K562 treated with DMSO at 1 percent for 48 hours (cell line): ENCODE measurements around the gene ATP6V1D. TPM values are rescaled to one million over a fixed set of nuclear protein-coding genes. Genes with fewer than 3 reads are reported as not detected.

Experiments
- total RNA-seq: library from RNA; unstranded; fragments of 300-600 nt; gene quantifications from 2 replicates; pipeline ENCODE4 v1.2.3, GENCODE V29; 2022; ENCODE audit warnings: low replicate concordance; ENCODE audit errors: extremely low read depth

ATP6V1D gene
- not detected in 2 replicates for total RNA-seq

DNA sequence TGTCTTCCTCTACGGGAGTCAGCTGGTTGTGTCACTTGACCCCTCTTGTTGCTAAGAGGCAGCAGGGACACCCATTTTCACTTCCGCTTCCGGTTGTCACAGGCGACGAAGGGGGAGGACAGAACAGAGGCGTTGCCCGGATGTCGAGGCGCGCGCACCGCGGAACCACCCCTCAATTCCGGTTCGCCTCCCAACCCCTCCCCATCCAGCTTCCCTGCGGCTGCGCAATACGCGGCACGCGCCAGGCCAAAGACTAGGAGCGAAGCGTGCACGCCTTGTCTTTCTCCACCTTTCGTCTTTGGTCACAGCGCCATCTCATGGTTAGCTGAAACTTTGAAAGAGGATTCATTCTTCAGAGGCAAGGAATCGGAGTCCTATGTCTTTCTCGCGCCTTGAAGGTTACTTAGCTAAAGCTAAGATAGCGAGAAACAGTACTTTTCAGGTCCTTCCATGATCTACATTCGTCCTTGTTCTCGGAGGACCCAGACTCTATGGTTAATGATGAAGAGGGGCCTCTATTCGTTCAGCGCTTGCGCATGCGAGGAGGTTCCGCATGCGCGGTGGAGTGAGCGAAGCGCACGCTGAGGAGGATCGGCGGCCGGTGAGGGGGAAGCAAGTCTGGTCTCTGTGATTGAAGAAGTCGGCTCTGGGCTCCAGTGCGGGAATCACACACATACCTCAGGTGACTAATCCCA, at the start of gene ATP6V1D, which contains the start of gene EIF2S1:
TSS of gene ATP6V1D (minus strand) at position 30 of the 695 bp plus-strand sequence. CDS start 106 bp downstream, outside the sequence.
TSS of gene EIF2S1 (plus strand) at position 554 of the 695 bp plus-strand sequence. CDS start 4,440 bp downstream, outside the sequence.

Other genes starting within 250 kb of the ATP6V1D start
- gene GARIN2, start 170.4 kb downstream of the ATP6V1D start, total RNA-seq: not detected in 2 replicates
- gene PALS1, start 118.4 kb downstream of the ATP6V1D start, total RNA-seq: not detected in 2 replicates
- not detected in 2 replicates for gene EIF2S1, start 524 bp upstream of the ATP6V1D start, total RNA-seq
- gene PLEK2, start 52.4 kb upstream of the ATP6V1D start, total RNA-seq: not detected in 2 replicates
- gene TMEM229B, start 128.9 kb upstream of the ATP6V1D start, total RNA-seq: not detected in 2 replicates
- gene PLEKHH1, start 173.5 kb upstream of the ATP6V1D start, total RNA-seq: not detected in 2 replicates
- gene PIGH, start 240.5 kb upstream of the ATP6V1D start, total RNA-seq: not detected in 2 replicates